ENCODE data around the gene SLC6A1.

Gene SLC6A1

DNA sequence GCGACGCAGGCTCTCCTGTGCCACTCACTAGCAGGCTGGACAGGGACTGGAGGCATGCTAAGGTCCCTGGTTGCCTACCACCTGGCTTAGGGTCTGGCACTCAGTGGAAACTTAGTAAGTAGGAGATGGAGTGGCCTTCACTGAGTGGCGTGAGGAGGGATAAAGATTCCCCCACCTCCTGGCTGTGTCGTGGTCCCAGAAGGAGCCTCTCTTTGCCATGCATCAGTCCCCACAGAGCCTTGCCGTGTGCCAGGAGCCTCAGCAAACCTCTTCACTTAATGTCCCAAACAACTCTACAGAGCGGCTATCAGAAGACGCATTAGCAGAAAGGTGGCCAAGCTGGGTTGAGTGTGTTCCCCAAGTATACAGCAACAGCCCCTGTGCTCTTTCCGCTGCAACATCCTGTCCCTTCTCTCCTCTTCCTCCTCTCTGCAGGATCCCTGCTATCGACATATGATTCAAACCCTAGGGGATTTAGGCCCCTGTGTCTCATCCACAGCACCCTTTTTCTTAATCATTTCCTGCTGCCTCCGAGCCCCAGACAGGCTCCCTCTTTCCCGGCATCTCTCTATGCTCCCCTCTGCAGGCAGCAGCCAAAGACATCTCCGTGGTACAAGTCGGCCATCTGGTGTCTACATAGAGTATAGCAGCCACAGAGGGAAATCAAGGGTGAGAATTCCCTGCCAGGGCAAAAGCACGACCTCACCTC lies 66.7 kb downstream of the SLC6A1 start:
- TF ChIP-seq, protein P1, sequence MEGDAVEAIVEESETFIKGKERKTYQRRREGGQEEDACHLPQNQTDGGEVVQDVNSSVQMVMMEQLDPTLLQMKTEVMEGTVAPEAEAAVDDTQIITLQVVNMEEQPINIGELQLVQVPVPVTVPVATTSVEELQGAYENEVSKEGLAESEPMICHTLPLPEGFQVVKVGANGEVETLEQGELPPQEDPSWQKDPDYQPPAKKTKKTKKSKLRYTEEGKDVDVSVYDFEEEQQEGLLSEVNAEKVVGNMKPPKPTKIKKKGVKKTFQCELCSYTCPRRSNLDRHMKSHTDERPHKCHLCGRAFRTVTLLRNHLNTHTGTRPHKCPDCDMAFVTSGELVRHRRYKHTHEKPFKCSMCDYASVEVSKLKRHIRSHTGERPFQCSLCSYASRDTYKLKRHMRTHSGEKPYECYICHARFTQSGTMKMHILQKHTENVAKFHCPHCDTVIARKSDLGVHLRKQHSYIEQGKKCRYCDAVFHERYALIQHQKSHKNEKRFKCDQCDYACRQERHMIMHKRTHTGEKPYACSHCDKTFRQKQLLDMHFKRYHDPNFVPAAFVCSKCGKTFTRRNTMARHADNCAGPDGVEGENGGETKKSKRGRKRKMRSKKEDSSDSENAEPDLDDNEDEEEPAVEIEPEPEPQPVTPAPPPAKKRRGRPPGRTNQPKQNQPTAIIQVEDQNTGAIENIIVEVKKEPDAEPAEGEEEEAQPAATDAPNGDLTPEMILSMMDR (IDR thresholded peaks at IDR 0.05): peak; percentile 73

DNA sequence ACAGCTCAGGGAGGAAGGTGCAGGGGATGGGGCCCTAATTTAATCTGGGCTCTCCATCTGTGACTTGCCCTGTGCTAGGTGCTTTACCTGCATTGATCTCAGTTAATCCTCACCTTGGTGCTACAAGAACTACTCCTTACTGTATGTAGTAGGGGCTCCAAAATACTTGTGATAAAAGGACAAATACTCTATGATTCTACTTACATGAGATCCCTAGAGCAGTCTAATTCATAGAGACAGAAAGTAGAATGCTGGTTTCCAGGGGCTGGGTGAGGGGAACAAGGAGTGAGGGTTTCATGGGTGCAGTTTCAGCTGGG lies 67.2 kb downstream of the SLC6A1 start:
- TF ChIP-seq, protein P1 (IDR thresholded peaks at IDR 0.05): no peak; the same call in 1 of the 2 replicates

DNA sequence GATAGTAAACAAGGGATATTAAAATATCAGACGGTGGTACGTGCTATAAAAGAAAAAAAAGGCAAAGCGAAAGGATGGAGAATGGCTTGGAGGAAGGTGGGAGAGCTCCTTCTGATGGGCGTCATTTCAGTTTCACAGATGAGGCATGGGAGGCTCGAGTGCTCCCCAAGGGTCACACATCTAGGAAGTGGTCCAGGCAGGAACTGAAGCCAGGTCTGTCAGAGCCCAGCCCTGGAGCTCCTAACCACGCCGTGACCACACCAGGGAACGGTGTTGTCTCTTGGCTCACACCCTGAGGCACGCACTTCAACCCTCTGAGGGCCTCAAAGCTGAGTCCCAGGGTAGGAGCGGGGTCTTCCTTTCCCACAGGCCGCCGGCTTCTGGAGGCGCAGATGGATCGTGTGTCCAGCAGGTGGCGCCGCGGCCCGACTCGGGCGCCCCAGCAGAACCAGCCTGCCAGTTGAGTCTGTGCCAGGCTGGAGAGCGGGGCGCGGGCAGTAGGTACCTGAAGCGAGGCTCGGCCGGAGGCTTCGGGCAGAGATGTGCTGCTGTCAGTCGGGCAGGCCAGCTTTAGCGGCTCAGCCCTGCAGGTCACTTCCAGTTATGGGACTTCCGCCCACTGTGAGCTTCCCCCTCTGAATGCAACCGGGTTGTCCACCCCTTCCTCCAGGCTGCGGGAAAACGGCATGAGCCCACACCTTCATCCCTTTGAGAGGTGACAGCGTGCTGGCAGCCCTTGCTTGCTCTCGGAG lies 68.1 kb downstream of the SLC6A1 start:
- TF ChIP-seq, protein P1 (IDR thresholded peaks at IDR 0.05): peak; percentile 98

DNA sequence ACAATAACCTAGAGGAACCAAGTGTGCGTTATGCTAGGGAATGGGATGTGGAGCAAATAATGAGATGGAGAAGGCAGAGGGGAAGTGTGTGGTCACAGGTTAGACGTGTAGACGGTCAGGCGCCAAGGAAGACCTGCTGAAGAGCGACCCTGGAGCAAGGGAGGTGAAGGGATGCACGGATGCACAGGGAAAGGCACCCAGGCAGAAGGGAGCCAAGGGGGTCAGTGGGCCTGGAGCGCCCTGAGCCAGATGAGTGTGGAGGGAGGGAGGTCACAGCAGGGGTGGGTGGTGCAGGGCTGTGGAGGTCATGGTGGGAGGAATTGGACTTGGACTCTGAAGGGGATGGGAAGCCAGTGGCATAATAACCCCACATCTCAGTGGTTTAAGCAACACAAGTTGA lies 70.2 kb downstream of the SLC6A1 start:
- TF ChIP-seq, protein P1 (IDR thresholded peaks at IDR 0.05): no peak

DNA sequence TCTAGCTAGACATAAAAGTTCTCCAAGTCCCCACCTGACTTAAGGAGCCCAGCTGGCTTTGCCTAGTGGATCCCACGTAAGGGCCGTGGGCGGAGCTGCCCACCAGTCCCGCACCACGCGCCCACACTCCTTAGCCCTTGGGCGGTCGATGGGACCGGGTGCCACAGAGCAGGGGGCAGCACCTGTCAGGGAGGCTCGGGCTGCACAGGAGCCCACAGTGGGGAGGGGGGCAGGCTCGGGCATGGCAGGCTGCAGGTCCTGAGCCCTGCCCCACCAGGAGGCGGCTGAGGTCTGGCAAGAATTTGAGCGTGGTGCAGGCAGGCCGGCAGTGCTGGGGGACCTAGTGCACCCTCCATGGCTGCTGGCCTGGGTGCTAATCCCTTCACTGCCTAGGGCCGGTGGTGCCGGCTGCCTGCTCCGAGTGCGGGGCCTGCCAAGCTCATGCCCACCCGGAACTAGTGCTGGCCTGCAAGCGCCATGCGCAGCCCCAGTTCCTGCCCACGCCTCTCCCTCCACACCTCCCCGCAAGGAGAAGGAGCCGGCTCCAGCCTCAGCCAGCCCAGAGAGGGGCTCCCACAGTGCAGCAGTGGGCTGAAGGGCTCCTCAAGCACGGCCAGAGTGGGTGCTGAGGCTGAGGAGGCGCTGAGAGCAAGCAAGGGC lies 78.7 kb downstream of the SLC6A1 start:
- TF ChIP-seq, protein P1 (IDR thresholded peaks at IDR 0.05): no peak

DNA sequence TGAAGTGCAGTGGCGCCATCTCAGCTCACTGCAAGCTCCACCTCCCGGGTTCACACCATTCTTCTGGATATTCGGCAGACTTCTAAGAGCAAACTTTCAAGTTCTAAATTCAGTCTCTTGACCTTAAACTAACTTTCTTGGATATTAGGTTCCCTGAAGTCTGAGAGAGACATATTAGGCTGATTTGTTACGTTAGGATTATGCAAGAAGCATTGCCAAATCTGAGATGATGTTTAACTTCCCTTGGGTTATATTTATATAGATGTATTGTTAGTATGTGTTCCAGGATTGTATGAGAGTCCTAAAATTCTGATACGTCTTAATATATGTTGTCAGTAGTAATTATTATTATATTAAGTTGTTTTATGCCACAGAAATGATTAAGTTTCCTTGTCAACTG lies 80.1 kb downstream of the SLC6A1 start:
- TF ChIP-seq, protein P1 (IDR thresholded peaks at IDR 0.05): no peak

DNA sequence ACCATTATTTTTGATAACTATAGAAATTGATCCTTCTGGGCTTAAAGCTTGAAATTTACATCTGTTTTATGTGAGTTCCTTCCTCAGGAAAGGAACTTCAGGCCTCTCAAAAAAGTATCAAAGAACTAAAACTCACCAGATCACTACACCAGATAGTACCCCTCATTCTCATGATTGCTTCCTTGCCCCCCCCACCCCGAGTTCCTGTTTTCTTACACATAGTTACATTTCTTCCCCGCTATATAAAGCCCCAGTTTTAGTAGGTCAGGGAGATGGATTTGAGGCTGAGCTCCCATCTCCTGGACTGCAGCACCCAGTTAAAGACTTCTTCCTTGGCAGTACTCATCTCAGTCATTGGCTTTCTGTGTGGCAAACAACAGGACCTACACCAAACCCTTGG lies 81.5 kb downstream of the SLC6A1 start:
- TF ChIP-seq, protein P1 (IDR thresholded peaks at IDR 0.05): no peak

Measured in LNCAP (cell line).